GM18907 (cell line): ENCODE measurements around the gene GRID2.

ENCODE experiments used
- ATAC-seq: cut with Tn5 transposase; IDR thresholded peaks from one replicate; pipeline ENCODE4 v1.9.1; 2021; ENCODE audit warnings: mild to moderate bottlenecking, moderate library complexity; ENCODE audit not compliant: unreplicated experiment

GRID2 gene

GRCh38 chr4:93730251-93730650 lies 1426.5 kb downstream of the GRID2 start:
- ATAC-seq = no peak

GRCh38 chr4:93730760-93731159 lies 1427.0 kb downstream of the GRID2 start:
- no peak for ATAC-seq

DNA sequence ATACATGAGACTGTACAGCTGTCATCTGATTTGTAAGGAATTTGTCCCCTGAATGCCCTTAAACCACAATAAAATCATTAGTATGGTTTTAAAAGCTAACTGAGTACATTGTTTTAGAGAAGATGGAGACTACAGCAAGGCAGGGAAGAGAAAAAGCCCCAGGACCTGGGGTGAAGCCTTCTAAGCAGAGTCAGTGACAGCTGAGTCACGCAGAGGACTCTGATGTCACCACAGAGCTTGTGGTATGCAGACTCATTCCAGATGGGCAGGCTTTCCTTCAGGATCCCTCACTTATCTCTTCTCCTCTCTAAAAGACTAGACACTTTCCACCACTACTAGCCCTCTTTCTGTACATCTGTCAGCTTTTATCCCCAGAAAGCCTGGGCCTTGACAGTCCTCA lies 1427.7 kb downstream of the GRID2 start:
- no peak for ATAC-seq

DNA sequence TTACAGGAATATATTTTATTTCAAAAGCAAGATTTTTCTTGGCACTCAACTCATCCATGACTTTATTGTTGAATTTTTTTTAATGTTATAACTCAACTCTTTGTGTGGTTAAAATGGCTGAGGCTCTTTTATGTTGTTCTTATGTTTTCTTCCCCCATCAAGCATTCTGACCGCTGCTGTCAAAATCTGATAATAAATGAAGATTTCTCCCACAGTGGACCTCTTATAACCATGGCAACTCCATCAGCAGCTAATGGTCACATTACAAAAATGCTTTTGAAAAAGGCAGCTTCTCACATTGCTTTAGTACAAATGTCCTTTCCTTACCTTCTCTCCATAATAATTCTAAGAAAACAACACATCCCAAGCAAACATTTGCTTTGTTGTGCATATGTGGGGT lies 1428.7 kb downstream of the GRID2 start:
- ATAC-seq = no peak

DNA sequence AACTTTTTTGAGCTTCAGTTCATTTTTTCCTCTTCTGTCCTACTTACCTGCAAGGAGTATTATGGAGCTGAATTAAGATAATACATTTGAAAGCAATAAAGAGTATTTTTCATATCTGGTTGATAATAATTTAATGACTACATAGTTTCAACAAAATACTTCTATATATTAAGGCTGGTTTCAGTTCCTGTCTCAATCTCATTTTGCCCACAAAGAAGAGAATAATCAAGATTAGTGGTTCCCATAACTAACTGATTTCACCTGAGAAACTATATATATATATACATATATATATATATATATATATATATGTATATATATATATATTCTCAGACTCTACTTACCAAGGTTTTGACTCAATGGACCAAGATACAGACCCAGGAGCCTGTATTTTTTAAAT lies 1437.1 kb downstream of the GRID2 start:
- no peak for ATAC-seq

DNA sequence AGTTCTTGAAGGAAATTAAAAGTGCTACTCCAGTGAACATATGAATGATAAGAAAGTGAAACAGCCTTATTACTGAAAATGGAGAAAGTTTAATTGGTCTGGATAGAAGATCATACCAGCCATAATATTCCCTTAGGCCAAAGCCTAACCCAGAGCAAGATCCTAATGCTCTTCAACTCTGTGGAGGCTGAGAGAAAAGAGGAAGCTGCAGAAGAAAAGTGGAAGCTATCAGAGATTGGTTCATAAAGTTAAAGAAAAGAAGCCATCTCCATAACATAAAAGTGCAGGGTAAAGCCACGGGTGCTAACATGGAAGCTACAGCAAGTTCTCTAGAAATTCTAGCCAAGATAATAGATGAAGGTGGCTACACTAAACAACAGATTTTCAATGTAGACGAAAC lies 1439.3 kb downstream of the GRID2 start:
- no peak for ATAC-seq

GRCh38 chr4:93743635-93744034 lies 1439.9 kb downstream of the GRID2 start:
- ATAC-seq = no peak

GRCh38 chr4:93744961-93745360 lies 1441.2 kb downstream of the GRID2 start:
- no peak for ATAC-seq

DNA sequence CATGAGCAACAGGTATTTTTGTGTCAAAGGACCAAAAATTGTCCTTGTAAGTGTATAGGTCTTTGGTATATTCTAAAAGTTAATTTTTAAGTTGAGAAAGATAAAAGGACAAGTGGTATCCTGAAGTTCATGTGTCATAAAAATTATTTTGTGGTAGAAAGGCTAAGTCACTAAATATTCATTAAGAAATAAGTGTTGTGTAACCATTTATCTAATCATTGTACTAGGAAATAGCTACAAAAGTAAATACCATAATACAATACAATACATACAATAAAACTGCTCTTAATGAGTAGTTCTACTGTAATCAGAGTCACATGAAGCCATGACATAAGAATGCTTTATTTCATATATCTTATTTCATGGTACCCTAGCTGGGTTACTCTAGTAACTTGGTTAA lies 1442.3 kb downstream of the GRID2 start:
- ATAC-seq = no peak

GRCh38 chr4:93747220-93747619 lies 1443.5 kb downstream of the GRID2 start:
- ATAC-seq = no peak

DNA sequence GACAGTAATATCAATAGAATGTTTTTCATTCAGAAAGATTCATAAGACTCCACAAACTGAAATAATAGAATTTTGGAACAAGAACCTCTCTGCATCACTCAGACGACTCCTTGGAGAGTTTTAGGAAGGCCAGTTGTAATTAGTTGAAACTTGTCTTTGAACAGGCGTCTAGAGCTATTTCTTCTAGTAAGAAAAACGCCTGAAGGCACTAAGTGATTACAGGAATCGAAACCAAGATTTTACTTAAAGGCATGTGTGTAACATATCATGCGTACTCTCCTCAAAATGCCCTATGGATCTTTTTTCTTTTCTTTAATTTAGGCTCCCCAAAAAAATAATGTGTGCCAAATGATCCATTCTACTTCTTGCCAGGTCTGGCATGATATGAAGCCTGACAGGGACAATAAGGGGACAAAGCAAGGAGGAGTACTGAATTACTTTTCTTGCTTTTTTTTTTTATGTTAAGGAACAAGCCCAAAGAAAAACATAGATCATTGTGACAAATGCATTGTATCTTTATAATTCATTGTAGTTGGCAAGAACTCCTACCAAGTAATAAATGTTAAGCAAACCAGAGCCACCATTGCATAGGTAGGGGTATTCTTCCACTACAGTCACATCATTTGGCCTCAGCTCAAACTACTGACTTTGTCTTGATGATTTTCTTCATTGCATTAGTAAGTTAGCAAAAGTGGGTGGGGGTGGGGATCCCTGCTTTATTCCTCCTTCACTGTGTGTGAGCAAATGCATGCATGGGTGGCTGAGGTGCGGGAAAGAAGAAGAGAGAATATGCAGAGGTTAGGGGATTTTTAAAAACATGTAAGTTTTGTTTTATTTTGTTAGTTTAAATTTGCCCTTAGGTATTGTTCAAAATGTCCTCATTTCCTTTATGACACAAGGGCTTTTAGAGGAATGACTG lies 1444.9 kb downstream of the GRID2 start:
- peak; percentile 36 for ATAC-seq

DNA sequence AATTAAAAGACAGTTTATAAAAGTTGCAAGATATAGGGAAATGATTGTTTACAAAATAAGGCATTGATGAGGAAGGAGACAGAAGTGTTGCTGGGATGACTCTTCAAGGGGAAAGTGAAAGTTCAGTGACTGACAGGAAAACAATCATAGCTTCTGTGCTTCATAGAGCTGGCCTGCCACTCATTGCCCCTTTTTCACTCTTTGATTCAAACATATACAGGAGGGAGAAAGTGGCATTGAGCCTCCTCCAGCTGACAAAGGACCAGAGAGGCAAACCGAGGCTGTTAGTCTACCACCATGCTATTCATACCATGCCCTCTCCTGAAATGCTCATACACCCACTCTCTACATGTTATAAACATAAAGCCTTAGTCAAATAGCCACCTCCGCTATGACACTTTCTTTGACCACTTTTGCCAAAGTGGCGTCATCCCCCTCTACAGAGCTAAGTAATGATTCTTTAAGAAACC lies 1445.6 kb downstream of the GRID2 start:
- ATAC-seq = peak; percentile 82

GRCh38 chr4:93751411-93751810 lies 1447.6 kb downstream of the GRID2 start:
- ATAC-seq = peak; percentile 65

DNA sequence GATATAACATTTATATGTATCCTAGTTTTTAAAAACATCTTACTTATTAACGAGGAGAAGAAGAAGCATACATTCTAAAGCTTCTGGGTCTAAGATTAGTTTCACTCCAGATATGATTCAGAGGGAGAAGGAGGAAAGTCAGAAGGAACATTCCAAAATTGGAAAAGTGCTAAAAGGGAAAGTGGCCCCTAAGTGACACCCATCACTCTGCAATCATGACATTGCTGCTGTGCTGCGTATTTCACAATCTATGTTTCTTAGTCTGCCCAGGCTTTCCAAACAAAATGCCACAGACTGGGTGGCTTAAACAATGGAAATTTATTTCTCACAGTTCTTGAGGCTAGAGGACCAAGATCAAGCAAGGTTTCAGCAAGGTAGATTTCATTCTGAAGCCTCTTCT lies 1452.3 kb downstream of the GRID2 start:
- ATAC-seq = no peak

- ATAC-seq = no peak
These were observed 1455.7 kb downstream of the GRID2 start for GRCh38 chr4:93759506-93759905.

GRCh38 chr4:93760284-93760683 lies 1456.5 kb downstream of the GRID2 start:
- ATAC-seq = no peak

GRCh38 chr4:93761286-93761685 lies 1457.5 kb downstream of the GRID2 start:
- no peak for ATAC-seq

GRCh38 chr4:93764639-93765246 lies 1461.0 kb downstream of the GRID2 start:
- ATAC-seq = peak; percentile 79

DNA sequence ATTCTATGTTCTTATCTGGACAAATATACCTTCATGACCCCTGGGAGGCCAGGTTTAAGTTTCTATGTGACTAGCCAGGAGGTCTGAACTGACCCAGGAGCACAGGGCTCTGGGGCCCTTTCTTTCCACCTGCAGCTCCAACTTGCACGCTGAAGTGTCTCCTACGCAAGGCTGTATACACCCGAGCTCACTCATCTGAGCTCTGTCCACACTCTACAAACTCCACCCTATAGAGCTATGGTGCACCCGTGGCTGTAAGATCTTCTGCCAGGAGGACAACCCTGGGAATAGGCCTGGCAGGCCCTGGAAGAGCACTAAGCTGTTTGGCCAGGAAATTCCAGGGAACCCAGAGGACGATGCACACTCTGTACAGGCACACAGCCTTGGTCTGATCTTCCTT lies 1464.2 kb downstream of the GRID2 start:
- no peak for ATAC-seq

DNA sequence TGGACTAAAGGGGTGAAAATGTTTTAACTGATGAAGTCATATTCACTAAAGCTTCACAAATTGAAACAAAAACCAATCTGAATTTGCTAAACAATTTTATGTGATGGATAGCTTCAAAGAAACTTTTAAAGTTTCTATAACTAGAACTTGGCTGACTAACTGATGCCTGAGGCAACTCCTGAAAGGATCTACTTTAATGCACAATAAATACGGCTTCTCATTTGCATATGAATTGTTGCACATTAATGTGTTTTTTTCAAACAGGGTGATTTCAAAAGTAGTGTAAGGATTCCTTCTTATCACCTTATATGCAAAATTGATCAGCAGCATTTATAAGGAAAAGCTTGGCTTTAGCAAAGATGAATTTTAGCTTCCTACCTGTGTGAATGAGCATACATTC lies 1466.4 kb downstream of the GRID2 start:
- no peak for ATAC-seq

GRCh38 chr4:93771640-93772411 lies 1468.1 kb downstream of the GRID2 start:
- no peak for ATAC-seq

- no peak for ATAC-seq
These were observed 1469.1 kb downstream of the GRID2 start for GRCh38 chr4:93772858-93773257.
